Measurements from ENCODE around the gene TBC1D17.

TBC1D17 gene

GRCh38 chr19:49895566-49896297 is 18.2 kb downstream of the TBC1D17 start:
- DNase-seq, result no peak

GRCh38 chr19:49896863-49897621 is 19.5 kb downstream of the TBC1D17 start, which contains the start of gene IL4I1:
IL4I1 (minus strand) TSS chr19:49896887; CDS start chr19:49896160, 727 bp downstream.
- DNase-seq, result no peak

DNA sequence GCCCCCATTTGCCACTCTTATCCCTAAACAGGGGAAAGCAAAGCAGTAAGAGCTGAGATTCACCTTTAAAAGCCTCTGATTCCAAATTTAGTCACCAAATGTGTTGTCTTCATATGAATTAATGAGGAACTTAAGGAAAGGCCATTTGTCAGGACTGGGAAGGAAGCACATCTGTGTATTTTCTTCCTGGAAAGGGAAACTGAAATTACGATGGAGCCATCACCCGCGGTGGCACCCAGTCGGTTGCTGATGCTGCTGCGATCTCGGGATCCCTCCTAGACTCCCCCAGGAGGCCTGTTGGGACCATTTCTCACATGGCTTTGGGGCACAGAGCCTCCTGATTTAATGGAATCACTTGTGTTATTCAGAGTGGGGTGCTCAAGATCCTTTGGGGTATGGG is 26.6 kb downstream of the TBC1D17 start:
- DNase-seq, result no peak

- no peak for DNase-seq
Observed at GRCh38 chr19:49906879-49907564, 29.5 kb downstream of the TBC1D17 start.

DNA sequence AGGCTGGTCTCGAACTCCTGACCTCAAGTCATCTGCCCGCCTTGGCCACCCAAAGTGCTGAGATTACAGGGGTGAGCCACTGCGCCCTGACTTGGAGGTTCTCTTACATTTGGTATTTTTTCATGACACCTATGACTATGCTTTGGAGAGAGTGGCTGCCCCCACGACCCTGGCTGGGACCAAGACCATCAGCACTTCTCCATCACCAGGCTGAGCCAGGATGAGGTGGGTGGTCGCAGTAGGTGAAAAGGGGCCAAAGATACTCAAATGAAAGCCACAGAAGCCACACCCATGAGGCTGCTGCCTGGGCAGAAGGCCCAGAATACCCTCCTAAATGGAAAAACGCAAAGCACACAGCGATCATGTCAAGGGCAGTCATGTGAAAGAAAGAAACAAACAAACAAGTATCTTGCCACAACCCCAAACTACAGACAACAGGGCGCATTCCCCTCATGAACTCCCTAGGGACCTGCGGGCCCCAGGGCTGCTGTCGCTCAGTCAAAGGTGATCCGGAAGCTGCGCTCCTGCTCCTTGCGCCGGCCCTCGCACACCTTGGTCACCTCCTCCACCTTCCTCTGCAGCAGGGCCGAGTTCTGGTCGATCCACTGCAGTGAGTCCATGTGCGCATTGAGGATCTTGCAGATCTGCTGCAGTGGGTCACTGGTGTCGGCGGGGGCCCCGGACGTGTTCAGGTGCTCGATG is 30.4 kb downstream of the TBC1D17 start:
- DNase-seq, result no peak

DNA sequence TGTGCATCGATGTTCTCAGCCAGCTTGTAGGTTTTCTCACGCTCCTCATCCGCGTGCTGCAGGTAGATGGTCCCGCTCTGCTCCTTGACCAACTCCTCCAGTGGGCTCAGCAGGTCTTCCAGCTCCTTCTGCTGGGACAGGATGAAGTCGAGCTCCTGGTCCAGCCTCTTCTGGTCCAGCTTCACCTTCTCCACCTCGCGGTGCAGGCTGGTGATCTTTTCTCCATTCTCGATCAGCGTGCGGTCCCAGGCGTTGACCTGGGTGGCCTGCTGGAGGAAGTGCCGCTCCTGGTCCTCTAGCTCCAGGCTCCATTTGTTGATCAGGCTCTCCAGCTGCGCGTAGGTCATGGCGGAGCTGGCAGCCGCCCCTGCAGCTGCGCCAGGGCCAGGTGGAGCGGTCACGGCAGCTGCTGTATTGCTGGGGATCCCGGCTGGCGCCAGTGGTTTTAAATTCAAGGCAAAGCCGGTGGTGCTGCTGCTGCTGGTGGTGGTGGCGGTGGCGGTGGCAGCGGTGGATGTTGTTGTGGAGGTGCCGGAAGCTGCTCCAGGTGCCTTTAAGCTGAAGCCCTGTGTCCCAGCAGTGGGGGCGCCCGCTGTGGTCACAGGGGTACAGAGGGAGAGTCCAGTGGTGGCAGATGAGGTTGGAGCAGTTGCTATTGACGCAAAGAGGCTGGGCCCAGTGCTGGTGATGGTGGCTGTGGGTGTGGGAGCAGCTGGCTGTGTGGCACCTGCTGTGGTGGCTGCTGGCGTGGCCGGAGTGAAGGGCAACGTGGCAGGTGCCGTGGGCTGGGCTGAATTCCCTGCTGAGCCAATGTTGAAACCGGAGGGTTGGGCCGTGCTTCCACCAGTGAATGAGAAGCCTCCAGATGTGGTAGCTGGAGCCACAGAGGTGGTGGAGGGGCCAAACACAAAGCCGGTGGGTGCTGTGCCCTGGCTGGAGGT is 31.2 kb downstream of the TBC1D17 start:
- no peak for DNase-seq

DNA sequence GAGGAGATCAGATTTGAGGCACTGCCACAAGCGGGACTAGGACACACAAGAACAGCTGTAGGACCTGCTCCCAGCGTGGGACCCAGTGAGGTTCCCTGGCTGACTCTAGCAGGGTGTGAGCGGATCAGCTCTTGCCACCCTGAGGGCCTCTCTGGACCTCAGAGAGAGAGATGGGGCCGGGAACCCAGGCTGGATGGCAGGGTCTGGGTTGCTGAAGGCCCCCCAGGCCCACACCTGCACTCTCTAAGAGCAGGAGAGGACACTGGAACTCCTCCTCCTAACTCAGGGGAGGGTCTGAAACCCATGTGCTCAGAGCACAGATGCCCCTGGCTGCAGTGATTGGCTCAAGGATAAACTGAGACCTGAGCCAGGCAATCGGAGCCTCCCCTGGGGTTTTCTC is 32.7 kb downstream of the TBC1D17 start:
- no peak for DNase-seq

DNA sequence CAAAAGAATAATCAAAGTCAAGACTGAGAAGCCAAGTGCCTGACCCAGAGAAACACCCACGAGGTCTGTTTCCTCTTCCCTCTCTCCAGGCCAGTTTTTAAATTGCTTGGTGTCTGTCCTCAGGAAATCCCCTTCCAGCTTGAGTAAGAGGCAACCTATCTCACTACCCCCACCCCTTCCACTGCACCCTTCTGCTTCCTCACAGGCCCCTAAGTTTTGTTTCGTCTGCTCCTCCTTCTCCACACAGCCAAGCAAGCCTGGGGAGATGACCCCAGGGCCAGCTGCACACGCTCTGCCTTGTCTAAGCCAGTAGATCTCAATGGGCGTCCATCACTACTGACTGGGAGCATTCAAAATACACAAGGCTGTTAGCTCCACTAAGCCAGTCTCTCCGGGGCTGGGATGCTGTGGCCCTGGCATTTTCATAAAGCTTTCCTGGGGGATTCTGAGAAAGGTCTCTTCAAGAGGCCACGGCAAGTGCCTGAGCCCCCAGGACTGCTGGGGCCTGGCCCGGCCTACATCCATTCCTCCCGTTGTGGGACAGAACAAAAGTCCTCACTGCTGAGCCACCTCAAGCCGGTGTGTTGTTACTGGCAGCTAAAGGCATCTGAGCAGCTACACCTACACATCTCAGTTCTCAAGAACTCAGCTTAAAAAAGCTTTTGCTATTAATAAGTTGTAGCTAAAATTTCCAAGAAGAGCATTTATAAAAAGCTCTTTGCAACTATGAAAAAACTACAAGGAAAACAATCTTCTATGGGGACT is 34.1 kb downstream of the TBC1D17 start:
- DNase-seq, result no peak

GRCh38 chr19:49912965-49913685 is 35.6 kb downstream of the TBC1D17 start:
- no peak for DNase-seq

DNA sequence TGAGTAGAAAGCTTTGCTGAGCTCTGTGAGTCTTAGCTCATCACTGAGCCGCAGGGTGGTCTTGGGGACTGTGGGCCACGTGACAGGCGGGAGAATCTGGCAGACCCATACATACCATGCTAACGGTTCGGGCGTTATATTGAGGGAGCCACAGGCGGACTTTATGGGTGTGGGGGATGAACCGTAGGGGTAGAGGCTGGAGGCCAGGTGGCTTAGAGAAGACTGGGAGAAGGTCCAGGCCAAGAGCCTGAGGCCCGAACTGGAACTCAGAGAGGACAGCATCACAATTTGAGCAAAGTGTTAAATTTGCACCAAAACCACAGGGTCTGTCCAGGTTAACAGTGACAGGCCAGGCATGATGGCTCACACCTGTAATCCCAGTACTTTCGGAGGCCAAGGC is 36.2 kb downstream of the TBC1D17 start:
- no peak for DNase-seq

DNA sequence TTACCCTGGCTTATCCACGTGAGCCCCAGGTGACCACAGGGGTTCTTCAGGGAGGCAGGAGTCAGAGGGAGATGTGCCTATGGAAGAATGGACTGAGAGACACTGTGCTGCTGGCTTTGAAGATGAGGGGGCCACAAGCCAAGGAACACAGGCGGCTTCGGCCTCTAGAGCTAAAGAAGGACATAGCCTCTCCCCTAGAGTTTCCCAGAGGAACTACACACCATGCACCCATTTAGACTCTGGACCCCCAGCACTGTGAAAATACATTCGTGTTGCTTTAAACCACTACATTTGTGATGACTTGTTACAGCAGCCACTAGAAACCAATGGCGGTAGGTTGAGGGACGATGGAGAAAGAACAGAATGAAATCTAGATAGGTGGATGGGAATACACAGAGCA is 37.8 kb downstream of the TBC1D17 start:
- no peak for DNase-seq

- no peak for DNase-seq
Observed at GRCh38 chr19:49916839-49917733, 39.6 kb downstream of the TBC1D17 start.

DNA sequence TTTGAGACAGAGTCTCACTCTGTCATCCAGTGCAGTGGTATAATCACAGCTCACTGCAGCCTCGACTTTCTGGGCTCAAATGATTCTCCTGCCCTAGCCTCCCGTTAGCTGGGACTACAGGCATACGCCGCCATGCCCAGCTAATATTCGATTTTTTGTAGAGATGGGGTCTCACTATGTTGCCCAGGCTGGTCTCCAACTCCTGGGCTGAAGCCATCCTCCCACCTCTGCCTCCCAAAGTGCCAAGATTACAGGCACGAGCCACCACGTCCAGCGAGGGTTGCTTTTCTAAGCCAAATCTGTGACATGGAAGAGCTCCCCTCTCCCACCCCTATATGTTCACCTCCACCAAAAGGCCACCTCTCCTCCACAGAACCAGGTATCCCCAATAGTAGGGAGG is 40.6 kb downstream of the TBC1D17 start:
- DNase-seq, result no peak

GRCh38 chr19:49920624-49921363 is 43.3 kb downstream of the TBC1D17 start:
- DNase-seq, result no peak

DNA sequence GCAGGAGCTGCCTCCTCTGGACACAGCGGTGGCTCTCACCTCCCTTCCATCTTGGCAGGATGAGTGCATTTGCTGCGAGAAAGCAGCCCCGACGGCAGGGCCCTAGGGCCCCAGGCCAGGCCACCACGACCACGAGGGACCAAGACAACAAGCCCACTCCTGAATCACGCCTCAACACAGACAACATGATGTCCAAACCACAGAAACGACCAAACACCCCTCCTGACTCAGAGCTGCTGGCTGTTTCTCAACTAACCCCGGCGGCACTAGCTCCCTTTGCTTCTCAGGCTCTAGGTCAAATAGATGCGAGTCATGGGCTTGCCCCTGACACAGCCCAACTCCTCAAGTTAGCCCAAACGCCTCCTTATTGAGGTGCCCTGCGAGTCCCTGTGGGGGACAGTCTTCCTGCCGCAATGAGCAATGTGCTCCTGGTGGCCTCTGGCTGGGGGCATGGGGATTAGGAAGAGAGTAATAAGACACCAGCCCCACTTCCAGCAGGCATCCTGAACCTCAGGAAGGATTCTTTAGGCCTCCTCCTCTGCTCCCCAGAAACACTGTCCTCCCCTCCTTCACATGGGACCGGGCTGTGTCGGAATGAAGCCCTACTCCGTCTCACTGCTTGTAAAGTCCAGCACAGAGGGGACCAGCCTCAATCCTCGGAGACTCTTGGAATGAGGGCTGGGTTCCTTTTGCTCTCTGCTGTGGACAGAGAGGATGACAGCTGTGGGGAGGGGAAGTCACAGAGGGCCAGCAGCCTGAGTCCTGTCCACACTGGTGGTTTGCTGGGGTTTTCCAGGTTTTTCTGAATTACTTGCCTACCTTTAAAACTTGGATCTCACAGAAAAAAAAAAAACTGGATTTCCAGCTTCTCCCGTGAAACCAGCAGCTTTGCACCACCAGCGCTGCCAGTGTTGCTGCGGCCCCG is 44.6 kb downstream of the TBC1D17 start:
- no peak for DNase-seq

DNA sequence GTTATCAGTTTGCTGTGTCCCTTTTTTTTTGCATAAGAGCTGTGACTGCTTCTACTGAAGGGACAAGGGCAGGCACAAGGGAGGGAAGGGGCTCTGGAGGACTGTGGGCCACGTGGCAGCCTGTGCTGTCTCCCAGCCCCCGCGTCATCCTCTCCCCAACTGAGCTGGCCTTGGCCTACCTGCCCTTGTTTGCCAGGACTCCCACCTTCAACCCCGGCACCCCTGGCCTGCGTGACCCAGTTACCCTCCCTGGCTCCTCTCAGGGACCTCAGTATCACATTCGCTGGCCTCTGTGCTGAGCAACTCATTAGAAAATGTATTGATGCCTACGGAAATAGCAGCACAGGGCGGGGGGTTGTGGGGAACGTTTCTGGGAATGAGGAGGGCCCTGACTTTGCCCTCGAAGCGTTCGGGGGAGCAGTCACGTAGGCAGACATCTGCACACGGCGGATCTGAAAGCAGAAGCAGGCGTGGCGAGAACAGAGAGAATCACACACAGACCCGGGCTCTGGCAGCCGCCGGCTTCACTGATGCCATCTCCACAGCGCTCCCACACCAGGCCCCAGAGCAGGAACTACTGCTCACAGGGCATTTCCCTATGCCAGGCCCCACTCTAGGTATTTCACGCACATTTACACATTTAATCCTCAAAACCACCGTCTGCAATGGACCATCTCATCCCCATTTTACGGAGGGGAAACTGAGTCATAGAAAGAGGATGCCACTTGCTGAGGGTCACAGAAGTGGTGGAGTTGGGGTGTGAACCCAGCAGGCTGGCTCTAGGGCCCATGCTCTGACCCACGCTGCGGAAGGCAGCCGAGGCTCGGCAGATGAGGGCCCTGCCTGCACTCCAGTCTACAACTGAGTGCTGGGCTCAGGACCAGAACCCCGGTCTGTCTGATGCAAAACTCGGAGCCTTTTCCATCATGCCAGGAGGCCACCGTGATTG is 45.8 kb downstream of the TBC1D17 start:
- no peak for DNase-seq
